HG03378 (cell line): ENCODE data around the gene SCARB2.
"Not testable (repeated sequence)": the region's sequence is repeated elsewhere in the genome, so short reads cannot be mapped to it uniquely, and the experiment has no call there.

Experiments
- ATAC-seq: cut with Tn5 transposase; IDR thresholded peaks from one replicate; pipeline ENCODE4 v1.9.1; 2021; ENCODE audit warnings: mild to moderate bottlenecking, moderate library complexity; ENCODE audit not compliant: unreplicated experiment

The SCARB2 gene

GRCh38 chr4:76213415-76214176 is at the start of gene SCARB2:
Gene SCARB2 (minus strand): TSS chr4:76213824. CDS start chr4:76213543, 281 bp downstream.
- peak; percentile 62 for ATAC-seq

GRCh38 chr4:76260571-76260970 is 46.9 kb upstream of the SCARB2 start:
- no peak for ATAC-seq

GRCh38 chr4:76257824-76258223 is 44.2 kb upstream of the SCARB2 start:
- ATAC-seq: no peak

GRCh38 chr4:76256968-76257367 is 43.3 kb upstream of the SCARB2 start:
- ATAC-seq: no peak

- ATAC-seq: no peak
These were observed 42.4 kb upstream of the SCARB2 start for GRCh38 chr4:76256032-76256431.

- no peak for ATAC-seq
These were observed 39.9 kb upstream of the SCARB2 start for GRCh38 chr4:76253511-76253910.

DNA sequence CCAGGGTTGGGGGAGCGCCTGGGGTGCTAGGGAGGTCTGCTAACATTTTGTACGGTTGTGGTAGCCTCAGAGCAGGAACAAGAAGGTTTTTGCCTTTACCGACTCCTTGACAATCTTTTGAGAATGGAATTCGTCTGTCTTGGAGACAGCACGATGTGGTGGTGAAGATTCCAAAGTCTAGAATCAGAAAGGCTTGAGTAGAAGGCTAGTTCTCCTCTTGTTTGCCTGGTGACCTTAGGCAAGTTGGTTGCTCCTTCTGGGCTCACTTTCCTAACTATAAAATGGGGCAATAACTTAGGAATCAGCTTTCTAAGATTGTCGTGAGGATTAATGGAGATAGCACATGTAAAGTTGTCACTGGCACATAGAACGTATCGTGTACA is 38.6 kb upstream of the SCARB2 start:
- ATAC-seq: no peak

DNA sequence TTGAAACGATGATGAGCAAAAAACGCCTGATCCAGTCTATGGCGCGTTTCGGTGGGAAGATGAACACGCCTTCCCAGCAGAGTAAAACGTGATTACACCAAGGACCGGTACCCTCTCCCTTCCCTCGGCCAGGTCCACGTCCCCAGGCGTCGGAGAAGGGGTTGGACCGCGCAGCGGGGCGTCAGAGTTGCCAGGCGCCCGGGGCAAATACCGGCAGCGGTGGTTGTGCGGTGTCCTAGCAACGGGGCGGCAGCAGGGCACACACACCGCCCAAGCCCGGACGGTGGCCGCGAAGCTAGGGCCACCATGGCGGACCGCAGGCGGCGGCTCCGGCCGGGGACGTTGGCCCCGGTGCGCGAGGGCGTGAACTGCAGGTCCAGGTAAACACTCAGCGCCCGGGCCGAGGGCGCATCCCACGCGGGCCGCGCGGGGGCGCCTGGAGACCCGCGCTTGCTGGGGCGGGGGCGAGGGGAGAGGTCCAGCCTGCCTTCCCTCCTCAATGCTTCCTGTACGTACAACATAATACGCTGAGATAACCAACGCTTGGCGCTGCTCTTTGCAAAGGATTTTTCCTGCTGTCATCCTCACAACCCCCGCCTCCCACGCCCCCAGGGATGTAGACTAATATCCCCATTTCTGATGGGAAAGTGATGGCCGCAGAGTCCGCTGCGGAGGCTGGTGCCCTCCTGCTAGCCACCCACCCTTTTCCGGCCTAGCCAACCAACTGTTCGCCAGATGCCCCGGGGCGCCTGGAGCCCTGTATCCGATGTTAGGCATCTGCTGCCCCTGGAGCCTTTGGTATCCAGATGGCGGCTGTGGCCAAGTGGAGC is 38.0 kb upstream of the SCARB2 start, which contains the start of gene FAM47E:
Gene FAM47E, plus strand, starts transcription at position 281 of the 830 bp plus-strand sequence. Its CDS starts 26 bp downstream, at position 307.
- no peak for ATAC-seq

GRCh38 chr4:76250962-76251361 is 37.3 kb upstream of the SCARB2 start:
- no peak for ATAC-seq

DNA sequence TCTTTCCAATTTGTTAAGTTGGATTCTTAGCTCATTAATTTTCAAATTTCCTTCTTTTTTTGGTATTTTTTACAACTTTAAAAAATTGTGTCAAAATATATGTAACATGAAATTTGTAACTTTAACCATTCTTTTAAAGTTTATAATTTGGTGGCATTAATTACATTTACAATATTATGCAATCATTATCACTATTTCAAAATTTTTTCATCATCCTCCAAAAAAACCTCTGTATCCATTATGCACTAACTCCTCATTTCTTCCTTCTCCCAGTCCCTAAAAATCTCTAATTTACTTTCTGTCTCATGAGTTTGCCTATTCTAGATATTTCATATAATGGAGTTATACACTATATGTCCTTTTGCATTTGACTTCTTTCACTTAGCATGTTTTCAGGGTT is 33.2 kb upstream of the SCARB2 start:
- no peak for ATAC-seq

- ATAC-seq: no peak
These were observed 32.4 kb upstream of the SCARB2 start for GRCh38 chr4:76246025-76246424.

- not testable (repeated sequence) for ATAC-seq
These were observed 30.3 kb upstream of the SCARB2 start for GRCh38 chr4:76243877-76244276.

DNA sequence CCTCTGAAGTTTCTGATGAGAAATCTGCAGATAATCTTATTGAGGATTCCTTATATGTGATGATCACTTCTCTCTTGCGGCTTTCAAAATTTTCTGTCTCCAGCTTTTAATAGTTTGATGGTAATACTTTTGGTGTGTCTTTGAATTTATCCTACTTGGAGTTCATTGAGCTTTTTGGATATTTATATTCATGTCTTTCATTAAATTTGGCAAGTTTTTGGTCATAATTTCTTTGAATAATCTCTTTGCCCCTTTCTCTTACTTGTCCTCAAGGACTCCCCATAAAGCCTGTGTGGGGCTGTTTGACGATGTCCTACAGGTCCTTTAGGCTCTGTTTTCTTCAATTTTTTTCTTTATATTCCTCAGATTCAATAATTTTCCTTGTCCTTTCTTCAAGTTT is 26.6 kb upstream of the SCARB2 start:
- no peak for ATAC-seq

GRCh38 chr4:76238701-76239100 is 25.1 kb upstream of the SCARB2 start:
- no peak for ATAC-seq

- no peak for ATAC-seq
These were observed 24.6 kb upstream of the SCARB2 start for GRCh38 chr4:76238236-76238635.

DNA sequence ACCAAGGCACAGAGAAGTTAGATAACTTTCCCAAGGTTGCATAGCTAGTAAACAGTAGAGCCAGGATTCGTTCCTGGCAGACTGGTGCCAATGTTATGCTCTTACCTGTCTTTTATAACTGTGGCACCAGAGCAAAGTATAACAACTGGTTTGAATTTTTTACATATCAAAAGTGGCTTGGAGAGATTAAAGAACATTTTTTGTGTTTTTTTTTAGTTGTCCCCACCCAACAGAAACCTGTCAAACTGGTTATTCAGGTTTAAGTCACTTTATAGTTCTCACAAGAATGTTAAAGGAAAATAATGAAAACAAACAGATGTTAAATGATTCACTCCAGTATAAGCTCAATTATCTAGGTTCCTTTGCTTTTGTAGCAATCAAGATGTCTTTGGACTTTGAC is 22.3 kb upstream of the SCARB2 start:
- ATAC-seq: no peak

- no peak for ATAC-seq
These were observed 21.8 kb upstream of the SCARB2 start for GRCh38 chr4:76235407-76235806.

- ATAC-seq: no peak
These were observed 21.0 kb upstream of the SCARB2 start for GRCh38 chr4:76234679-76235044.

GRCh38 chr4:76233967-76234678 is 20.5 kb upstream of the SCARB2 start:
- no peak for ATAC-seq

GRCh38 chr4:76233529-76233928 is 19.9 kb upstream of the SCARB2 start:
- no peak for ATAC-seq

GRCh38 chr4:76233083-76233482 is 19.5 kb upstream of the SCARB2 start:
- no peak for ATAC-seq
